Neutrophil (primary cell): ENCODE data around the gene KCNC1.

ENCODE experiments used
- H3K27ac ChIP-seq: fragments of 200-600 bp; sonication (generic); 2 replicates; pipeline ENCODE4 v1.5.1; 2016; ENCODE audit warnings: mild to moderate bottlenecking, moderate library complexity
- H3K27me3 ChIP-seq: fragments of 200-600 bp; sonication (generic); 2 replicates; pipeline ENCODE4 v1.6.0; 2016; ENCODE audit warnings: mild to moderate bottlenecking
- H3K36me3 ChIP-seq: fragments of 200-600 bp; sonication (generic); 2 replicates; pipeline ENCODE4 v1.5.1; 2017
- H3K4me1 ChIP-seq, 2 experiments: fragments of 200-600 bp in 1 of 2; sonication (generic) in 1 of 2; 1 replicate in 1 of 2; 2 replicates in 1 of 2; pipeline versions ENCODE4 v1.5.1 to v1.6.1; 2013 to 2016; ENCODE audit warnings: low read depth in 1 of 2, low read length in 1 of 2, mild to moderate bottlenecking in 1 of 2, moderate library complexity in 1 of 2; ENCODE audit not compliant: control insufficient read depth in 1 of 2, insufficient read depth in 1 of 2
- H3K4me3 ChIP-seq, 2 experiments: fragments of 200-600 bp in 1 of 2; sonication (generic) in 1 of 2; 1 replicate in 1 of 2; 2 replicates in 1 of 2; pipeline ENCODE4 v1.5.1; 2013 to 2016; ENCODE audit warnings: low read depth in 1 of 2, low read length in 1 of 2, mild to moderate bottlenecking in 1 of 2, moderate library complexity in 1 of 2
- H3K9me3 ChIP-seq: fragments of 200-600 bp; sonication (generic); 2 replicates; pipeline ENCODE4 v1.5.1; 2016
- TF ChIP-seq, protein P1 (sequence below): fragments of 200-600 bp; sonication (generic); IDR thresholded peaks from 2 replicates; pipeline ENCODE4 v1.5.1; 2016; ENCODE audit warnings: antibody characterized with exemption

Gene KCNC1

DNA sequence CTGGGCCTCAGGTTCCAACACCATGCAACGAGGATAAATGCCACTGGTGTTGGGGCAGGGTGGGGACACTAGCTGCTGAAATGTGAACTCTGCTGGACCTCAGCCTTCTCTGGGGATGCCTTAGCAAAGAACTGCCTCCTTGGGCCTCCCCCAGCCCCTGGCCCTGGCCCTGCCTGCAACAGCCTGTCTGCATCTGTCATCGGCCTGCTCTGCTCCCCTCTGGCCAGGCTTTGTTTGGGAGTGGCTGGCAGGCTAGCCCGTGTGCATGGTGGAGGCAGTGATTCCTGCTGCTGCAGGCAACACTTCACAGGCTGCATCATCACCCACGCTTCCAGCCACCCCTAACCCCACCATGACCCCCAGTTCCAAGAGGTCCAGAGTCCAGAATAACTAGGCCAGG is 26.8 kb upstream of the KCNC1 start:
- no peaks in the 10 kb centered on the region for H3K36me3 ChIP-seq
- H3K4me3 ChIP-seq: no peak overlapping the region
- H3K4me1 ChIP-seq: no peaks in the 10 kb centered on the region
- no peaks in the 10 kb centered on the region for H3K9me3 ChIP-seq
- TF ChIP-seq, protein P1, sequence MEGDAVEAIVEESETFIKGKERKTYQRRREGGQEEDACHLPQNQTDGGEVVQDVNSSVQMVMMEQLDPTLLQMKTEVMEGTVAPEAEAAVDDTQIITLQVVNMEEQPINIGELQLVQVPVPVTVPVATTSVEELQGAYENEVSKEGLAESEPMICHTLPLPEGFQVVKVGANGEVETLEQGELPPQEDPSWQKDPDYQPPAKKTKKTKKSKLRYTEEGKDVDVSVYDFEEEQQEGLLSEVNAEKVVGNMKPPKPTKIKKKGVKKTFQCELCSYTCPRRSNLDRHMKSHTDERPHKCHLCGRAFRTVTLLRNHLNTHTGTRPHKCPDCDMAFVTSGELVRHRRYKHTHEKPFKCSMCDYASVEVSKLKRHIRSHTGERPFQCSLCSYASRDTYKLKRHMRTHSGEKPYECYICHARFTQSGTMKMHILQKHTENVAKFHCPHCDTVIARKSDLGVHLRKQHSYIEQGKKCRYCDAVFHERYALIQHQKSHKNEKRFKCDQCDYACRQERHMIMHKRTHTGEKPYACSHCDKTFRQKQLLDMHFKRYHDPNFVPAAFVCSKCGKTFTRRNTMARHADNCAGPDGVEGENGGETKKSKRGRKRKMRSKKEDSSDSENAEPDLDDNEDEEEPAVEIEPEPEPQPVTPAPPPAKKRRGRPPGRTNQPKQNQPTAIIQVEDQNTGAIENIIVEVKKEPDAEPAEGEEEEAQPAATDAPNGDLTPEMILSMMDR: no peak
- H3K27ac ChIP-seq: no peak overlapping the region
- H3K27me3 ChIP-seq: peaks cover 51% of the 10 kb centered on the region

DNA sequence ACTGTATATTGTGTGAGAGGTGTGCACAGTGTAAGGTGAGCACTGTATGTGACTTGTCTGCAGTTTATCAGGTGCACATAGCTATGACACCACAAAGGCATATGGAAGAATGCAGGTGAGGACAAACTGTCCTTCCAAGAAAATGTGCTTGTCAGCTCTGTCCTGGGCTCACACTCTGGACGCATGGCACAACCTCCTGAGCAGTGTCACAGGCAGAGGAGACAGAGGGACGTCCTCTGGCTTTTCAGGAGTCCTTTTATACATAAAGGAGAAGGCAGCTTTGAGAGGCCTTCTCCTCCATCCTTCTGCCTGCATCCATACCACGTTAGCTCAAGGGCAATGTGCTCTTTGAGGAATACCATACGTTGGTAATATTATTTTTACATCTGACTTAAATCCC is 22.7 kb upstream of the KCNC1 start:
- Histone ChIP-seq H3K4me1 (no peaks in the 10 kb centered on the region), H3K36me3 (no peaks in the 10 kb centered on the region), H3K27me3 (peaks cover 76% of the 10 kb centered on the region), H3K9me3 (no peaks in the 10 kb centered on the region), H3K4me3 (no peak overlapping the region), H3K27ac (no peak overlapping the region)
- TF ChIP-seq, protein P1: no peak

DNA sequence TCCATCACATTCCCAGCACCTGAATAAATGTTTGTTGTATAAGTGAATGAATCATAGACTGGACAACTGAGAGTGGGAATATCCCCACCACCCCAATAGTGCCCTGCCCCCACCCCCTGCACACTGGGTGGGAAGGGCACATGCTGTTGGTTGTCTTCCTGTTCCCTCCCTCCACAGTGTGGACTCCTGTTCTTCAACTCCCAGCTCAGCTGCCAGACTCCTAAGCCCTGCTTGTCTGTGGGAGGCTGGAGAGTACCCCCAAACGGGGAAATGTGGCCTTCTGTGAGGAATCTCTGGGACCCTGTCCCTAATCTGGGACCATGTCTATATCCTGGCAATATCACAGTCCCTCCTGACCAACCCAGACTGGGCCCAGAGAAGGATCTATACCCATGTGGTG is 20.7 kb upstream of the KCNC1 start:
- Histone ChIP-seq H3K4me1 (no peaks in the 10 kb centered on the region), H3K27me3 (peaks cover 96% of the 10 kb centered on the region), H3K36me3 (no peaks in the 10 kb centered on the region), H3K4me3 (no peak overlapping the region), H3K9me3 (no peaks in the 10 kb centered on the region), H3K27ac (no peak overlapping the region)
- TF ChIP-seq, protein P1: no peak

DNA sequence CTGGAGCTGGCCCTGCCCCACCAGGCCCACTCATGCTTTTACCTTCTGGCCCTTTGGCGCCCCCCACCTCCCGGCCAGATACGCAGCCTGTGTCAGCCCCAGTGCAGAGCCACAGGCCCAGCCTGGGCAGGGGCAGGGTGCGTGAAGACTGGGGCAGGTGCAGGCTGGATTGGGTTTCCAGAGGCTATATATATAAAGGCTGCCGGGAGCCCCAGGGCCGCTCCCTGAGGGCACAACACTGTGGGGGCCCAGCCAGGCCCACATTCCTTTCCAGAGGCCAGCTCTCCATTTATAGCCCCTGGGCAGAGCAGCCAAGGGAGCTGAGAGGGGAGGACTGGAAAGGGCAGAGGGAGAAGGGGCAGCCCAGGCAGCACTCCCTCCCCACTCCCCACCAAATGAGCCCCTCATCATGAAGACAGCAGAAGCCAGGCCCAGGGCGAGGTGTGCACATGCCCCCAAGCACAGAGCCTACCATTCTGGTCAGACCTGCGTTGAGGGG is 20.2 kb upstream of the KCNC1 start:
- Histone ChIP-seq H3K9me3 (no peaks in the 10 kb centered on the region), H3K27ac (no peak overlapping the region), H3K27me3 (peaks cover 98% of the 10 kb centered on the region), H3K4me1 (no peaks in the 10 kb centered on the region), H3K4me3 (no peak overlapping the region), H3K36me3 (no peaks in the 10 kb centered on the region)
- TF ChIP-seq, protein P1: no peak

DNA sequence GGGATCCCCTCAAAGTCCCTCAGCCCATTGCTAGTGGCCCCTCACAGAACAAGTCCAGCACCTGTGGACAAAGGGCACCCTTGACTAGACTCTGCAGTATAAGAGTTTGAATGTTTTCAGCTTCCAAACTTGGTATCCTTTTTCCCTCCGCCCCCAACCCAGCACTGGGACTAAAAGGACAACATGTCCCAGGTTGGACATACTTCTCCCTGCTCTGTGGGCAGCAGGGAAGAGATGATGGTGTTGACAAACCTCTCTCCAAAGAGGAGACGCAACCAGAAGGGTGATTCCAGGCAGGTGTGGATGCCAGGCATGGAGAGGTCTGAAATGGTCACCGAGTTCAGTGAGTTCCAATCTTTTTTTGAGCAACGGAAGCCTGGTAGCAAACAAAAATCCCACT is 19.7 kb upstream of the KCNC1 start:
- Histone ChIP-seq H3K36me3 (no peaks in the 10 kb centered on the region), H3K9me3 (no peaks in the 10 kb centered on the region), H3K27ac (no peak overlapping the region), H3K27me3 (peaks cover 98% of the 10 kb centered on the region), H3K4me1 (no peaks in the 10 kb centered on the region), H3K4me3 (no peak overlapping the region)
- TF ChIP-seq, protein P1: no peak

DNA sequence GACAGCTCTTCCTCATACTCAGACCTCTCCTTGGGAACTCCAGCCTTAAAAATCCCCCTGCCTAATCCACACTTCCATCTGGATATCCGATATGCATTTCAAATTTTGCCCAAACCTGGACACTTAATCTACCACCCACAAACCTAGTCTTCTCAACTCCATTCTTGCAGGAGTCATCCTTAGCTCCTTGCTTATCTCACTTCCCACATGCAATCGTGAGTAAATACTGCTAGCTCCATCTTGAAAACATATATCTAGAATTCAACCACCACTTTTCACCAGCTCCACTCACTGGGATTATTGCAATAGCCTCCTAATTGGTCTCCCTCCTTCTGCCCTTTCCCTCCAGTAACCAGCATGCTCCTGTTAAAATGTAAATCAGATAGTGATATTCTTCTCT is 17.8 kb upstream of the KCNC1 start:
- Histone ChIP-seq H3K27ac (no peak overlapping the region), H3K9me3 (no peaks in the 10 kb centered on the region), H3K27me3 (peaks cover 100% of the 10 kb centered on the region), H3K4me3 (no peak overlapping the region), H3K36me3 (no peaks in the 10 kb centered on the region), H3K4me1 (no peaks in the 10 kb centered on the region)
- TF ChIP-seq, protein P1: no peak
